K562 (cell line): ENCODE results near the gene ATP6V1F. TPM values are rescaled to one million over a fixed set of nuclear protein-coding genes. Genes with fewer than 3 reads are reported as not detected.
A peak's percentile ranks its signal among the peaks of the same experiment; 100 is the strongest.

Source experiments
- ATF7 ChIP-seq: fragments of 450-650 bp; IDR thresholded peaks from 2 replicates; pipeline ENCODE4 v1.7.1; 2014; ENCODE audit warnings: mild to moderate bottlenecking, moderate library complexity
- CREB1 ChIP-seq, 2 experiments: sonication (generic) in 1 of 2; formaldehyde crosslinking in 1 of 2; IDR thresholded peaks; 2 replicates each; pipeline versions ENCODE4 v1.6.1 to v1.8.0; 2012 to 2022; ENCODE audit warnings: inconsistent platforms in 1 of 2, mild to moderate bottlenecking in 1 of 2, missing genetic modification reagents in 1 of 2, moderate library complexity in 1 of 2
- E2F1 ChIP-seq: sonication (generic); formaldehyde crosslinking; IDR thresholded peaks from 2 replicates; pipeline ENCODE4 v1.8.1; 2023; ENCODE audit warnings: mild to moderate bottlenecking, missing genetic modification reagents, moderate library complexity
- KDM5B ChIP-seq: fragments of 200-600 bp; sonication (generic); IDR thresholded peaks from 2 replicates; pipeline ENCODE4 v1.6.1; 2012; ENCODE audit warnings: low read depth, mild to moderate bottlenecking, moderate library complexity, low read length, control low read depth, inconsistent platforms; ENCODE audit not compliant: insufficient replicate concordance
- NR2C1 ChIP-seq, 2 experiments: fragments of 450-650 bp; IDR thresholded peaks; 2 replicates each; pipeline ENCODE4 v1.6.1; 2017; ENCODE audit warnings: mild to moderate bottlenecking in 2 of 2, antibody characterized with exemption in 1 of 2, inconsistent platforms in 1 of 2, missing compliant biosample characterization in 1 of 2, missing genetic modification characterization in 1 of 2
- OTX1 ChIP-seq: fragments of 450-650 bp; formaldehyde crosslinking; IDR thresholded peaks from 2 replicates; pipeline ENCODE4 v1.4.0; 2022; ENCODE audit warnings: mild to moderate bottlenecking
- PML ChIP-seq: IDR thresholded peaks from 2 replicates; pipeline ENCODE4 v1.6.1; 2012; ENCODE audit warnings: low read length, inconsistent platforms
- RBM17 ChIP-seq: fragments of 200-400 bp; formaldehyde crosslinking; IDR thresholded peaks from 2 replicates; pipeline ENCODE4 v1.6.1; 2017; ENCODE audit warnings: low read depth, mild to moderate bottlenecking, low read length, borderline replicate concordance
- ZNF175 ChIP-seq: fragments of 200-800 bp; sonication (Bioruptor generic); IDR thresholded peaks from 2 replicates; pipeline ENCODE4 v1.6.1; 2016; ENCODE audit warnings: low read depth, mild to moderate bottlenecking, missing genetic modification characterization, missing compliant biosample characterization
- polyA plus RNA-seq, 8 experiments: library from polyadenylated mRNA; depleted of rRNA in 4 of 8; stranded (reverse) in 5 of 8; unstranded in 3 of 8; fragments of >200 nt; fragmentation: Nextera tagmentation in 2 of 8; fragmentation: Illumina TruSeq in 1 of 8; extraction: Ambion mirVana in 2 of 8; extraction: Trizol in 1 of 8; gene quantifications; 2 replicates each; pipeline versions ENCODE4 v1.2.1 to v1.2.3, GENCODE V29; 2011 to 2014; ENCODE audit warnings: inconsistent platforms in 1 of 8, missing spikeins in 1 of 8
- total RNA-seq, 7 experiments: library from RNA; depleted of rRNA in 6 of 7; stranded (reverse); fragments of >200 nt in 6 of 7; fragmentation: Illumina TruSeq in 2 of 7; extraction: Trizol in 2 of 7; gene quantifications; 2 replicates each; pipeline versions ENCODE4 v1.2.1 to v1.2.3, GENCODE V29; 2011 to 2021; ENCODE audit warnings: low replicate concordance in 1 of 7
- TF ChIP-seq, protein P1 (sequence below), 2 experiments: fragments of 450-650 bp; formaldehyde crosslinking in 1 of 2; IDR thresholded peaks; 2 replicates each; pipeline versions ENCODE4 v1.4.0 to v1.6.1; 2014 to 2020; ENCODE audit warnings: mild to moderate bottlenecking in 2 of 2, borderline replicate concordance in 1 of 2, low read depth in 1 of 2
- TF ChIP-seq, protein P2 (sequence below): fragments of 250-450 bp; sonication (Bioruptor Pico); IDR thresholded peaks from 2 replicates; pipeline ENCODE4 v1.5.0; 2021; ENCODE audit warnings: mild to moderate bottlenecking, borderline replicate concordance
- TF ChIP-seq, protein P3 (sequence below): fragments of 450-650 bp; formaldehyde crosslinking; IDR thresholded peaks from 2 replicates; pipeline ENCODE4 v1.4.0; 2020; ENCODE audit warnings: mild to moderate bottlenecking, moderate library complexity

Gene ATP6V1F
- total and polyA plus RNA-seq, 9 of the 15 experiments (the other 6 are each of a cell fraction or from before 2014, with no cell fraction given), result 206 to 1,123 (median 542) TPM

GRCh38 chr7:128827248-128827958, 35.3 kb upstream of the ATP6V1F start (continued):
- TF ChIP-seq, protein P1, sequence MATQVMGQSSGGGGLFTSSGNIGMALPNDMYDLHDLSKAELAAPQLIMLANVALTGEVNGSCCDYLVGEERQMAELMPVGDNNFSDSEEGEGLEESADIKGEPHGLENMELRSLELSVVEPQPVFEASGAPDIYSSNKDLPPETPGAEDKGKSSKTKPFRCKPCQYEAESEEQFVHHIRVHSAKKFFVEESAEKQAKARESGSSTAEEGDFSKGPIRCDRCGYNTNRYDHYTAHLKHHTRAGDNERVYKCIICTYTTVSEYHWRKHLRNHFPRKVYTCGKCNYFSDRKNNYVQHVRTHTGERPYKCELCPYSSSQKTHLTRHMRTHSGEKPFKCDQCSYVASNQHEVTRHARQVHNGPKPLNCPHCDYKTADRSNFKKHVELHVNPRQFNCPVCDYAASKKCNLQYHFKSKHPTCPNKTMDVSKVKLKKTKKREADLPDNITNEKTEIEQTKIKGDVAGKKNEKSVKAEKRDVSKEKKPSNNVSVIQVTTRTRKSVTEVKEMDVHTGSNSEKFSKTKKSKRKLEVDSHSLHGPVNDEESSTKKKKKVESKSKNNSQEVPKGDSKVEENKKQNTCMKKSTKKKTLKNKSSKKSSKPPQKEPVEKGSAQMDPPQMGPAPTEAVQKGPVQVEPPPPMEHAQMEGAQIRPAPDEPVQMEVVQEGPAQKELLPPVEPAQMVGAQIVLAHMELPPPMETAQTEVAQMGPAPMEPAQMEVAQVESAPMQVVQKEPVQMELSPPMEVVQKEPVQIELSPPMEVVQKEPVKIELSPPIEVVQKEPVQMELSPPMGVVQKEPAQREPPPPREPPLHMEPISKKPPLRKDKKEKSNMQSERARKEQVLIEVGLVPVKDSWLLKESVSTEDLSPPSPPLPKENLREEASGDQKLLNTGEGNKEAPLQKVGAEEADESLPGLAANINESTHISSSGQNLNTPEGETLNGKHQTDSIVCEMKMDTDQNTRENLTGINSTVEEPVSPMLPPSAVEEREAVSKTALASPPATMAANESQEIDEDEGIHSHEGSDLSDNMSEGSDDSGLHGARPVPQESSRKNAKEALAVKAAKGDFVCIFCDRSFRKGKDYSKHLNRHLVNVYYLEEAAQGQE (IDR thresholded peaks at IDR 0.05; ENCODE audit: borderline replicate concordance), result peak; percentile 48; the same call in 1 of the 2 replicates
- TF ChIP-seq, protein P1 (CRISPR knock-in tag; IDR thresholded peaks at IDR 0.05; ENCODE audit: low read depth), result peak; percentile 71; the same call in 1 of the 2 replicates
- peak; percentile 46; the same call in 1 of the 2 replicates for TF ChIP-seq PML
- peak; percentile 91 for TF ChIP-seq ATF7
- peak; percentile 41 for TF ChIP-seq CREB1 (IDR thresholded peaks at IDR 0.05)
- TF ChIP-seq CREB1 (CRISPR knock-in tag; IDR thresholded peaks at IDR 0.05), result peak; percentile 63; the same call in 1 of the 2 replicates
- no peak for TF ChIP-seq OTX1 (CRISPR knock-in tag)
- 0 out of 2 replicates have a peak, but pooled peaks have one; percentile 29 for TF ChIP-seq E2F1 (CRISPR knock-in tag)
- TF ChIP-seq, protein P2, sequence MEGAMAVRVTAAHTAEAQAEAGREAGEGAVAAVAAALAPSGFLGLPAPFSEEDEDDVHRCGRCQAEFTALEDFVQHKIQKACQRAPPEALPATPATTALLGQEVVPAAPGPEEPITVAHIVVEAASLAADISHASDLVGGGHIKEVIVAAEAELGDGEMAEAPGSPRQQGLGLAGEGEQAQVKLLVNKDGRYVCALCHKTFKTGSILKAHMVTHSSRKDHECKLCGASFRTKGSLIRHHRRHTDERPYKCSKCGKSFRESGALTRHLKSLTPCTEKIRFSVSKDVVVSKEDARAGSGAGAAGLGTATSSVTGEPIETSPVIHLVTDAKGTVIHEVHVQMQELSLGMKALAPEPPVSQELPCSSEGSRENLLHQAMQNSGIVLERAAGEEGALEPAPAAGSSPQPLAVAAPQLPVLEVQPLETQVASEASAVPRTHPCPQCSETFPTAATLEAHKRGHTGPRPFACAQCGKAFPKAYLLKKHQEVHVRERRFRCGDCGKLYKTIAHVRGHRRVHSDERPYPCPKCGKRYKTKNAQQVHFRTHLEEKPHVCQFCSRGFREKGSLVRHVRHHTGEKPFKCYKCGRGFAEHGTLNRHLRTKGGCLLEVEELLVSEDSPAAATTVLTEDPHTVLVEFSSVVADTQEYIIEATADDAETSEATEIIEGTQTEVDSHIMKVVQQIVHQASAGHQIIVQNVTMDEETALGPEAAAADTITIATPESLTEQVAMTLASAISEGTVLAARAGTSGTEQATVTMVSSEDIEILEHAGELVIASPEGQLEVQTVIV (CRISPR knock-in tag), result no peak
- TF ChIP-seq, protein P3, sequence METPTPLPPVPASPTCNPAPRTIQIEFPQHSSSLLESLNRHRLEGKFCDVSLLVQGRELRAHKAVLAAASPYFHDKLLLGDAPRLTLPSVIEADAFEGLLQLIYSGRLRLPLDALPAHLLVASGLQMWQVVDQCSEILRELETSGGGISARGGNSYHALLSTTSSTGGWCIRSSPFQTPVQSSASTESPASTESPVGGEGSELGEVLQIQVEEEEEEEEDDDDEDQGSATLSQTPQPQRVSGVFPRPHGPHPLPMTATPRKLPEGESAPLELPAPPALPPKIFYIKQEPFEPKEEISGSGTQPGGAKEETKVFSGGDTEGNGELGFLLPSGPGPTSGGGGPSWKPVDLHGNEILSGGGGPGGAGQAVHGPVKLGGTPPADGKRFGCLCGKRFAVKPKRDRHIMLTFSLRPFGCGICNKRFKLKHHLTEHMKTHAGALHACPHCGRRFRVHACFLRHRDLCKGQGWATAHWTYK (CRISPR knock-in tag), result peak; percentile 53; the same call in 1 of the 2 replicates
- TF ChIP-seq NR2C1 (IDR thresholded peaks at IDR 0.05), result 0 out of 2 replicates have a peak, but pooled peaks have one; percentile 31
- TF ChIP-seq NR2C1 (tag; IDR thresholded peaks at IDR 0.05), result peak; percentile 59
- peak; percentile 52 for TF ChIP-seq KDM5B
- peak; percentile 92 for TF ChIP-seq ZNF175
- TF ChIP-seq RBM17, result no peak
